ENCODE measurements around the gene TMEM132D.

DNA sequence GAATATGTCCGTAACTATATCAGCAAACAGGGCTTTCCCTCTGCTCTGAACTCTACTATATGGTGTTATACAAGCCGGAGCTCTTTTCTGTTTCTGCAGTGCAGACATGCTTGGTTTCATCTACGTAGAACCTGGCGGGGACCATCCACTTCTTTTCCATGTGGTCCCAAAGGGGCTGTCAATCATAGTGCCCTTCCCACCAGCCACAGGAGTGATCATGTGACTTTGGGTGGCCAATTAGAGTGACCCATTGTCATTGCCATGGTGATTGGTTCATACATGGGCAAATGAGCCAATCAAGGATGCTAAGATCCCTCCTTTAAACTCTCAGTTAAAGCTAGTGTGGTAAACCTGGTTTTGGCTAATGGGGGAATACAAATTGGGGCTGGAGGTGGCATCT is 281.3 kb downstream of the TMEM132D start:
- TF ChIP-seq, protein P1, sequence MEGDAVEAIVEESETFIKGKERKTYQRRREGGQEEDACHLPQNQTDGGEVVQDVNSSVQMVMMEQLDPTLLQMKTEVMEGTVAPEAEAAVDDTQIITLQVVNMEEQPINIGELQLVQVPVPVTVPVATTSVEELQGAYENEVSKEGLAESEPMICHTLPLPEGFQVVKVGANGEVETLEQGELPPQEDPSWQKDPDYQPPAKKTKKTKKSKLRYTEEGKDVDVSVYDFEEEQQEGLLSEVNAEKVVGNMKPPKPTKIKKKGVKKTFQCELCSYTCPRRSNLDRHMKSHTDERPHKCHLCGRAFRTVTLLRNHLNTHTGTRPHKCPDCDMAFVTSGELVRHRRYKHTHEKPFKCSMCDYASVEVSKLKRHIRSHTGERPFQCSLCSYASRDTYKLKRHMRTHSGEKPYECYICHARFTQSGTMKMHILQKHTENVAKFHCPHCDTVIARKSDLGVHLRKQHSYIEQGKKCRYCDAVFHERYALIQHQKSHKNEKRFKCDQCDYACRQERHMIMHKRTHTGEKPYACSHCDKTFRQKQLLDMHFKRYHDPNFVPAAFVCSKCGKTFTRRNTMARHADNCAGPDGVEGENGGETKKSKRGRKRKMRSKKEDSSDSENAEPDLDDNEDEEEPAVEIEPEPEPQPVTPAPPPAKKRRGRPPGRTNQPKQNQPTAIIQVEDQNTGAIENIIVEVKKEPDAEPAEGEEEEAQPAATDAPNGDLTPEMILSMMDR (IDR thresholded peaks at IDR 0.05): no peak
- no peak for TF ChIP-seq POLR2A (IDR thresholded peaks at IDR 0.05)

Measured in body of pancreas (tissue), 4 donors.